G401.6 (cell line): ENCODE data around the gene HSPA9.

Experiments
- FAIRE-seq: peaks from 2 replicates; lab custom pipeline; 2012; peaks lifted over from hg19 to GRCh38; lab: Jason Lieb, UNC

HSPA9 gene

GRCh38 chr5:138560971-138561370, 14.2 kb downstream of the HSPA9 start:
- FAIRE-seq: no peak

GRCh38 chr5:138559937-138560336, 15.3 kb downstream of the HSPA9 start:
- no peak for FAIRE-seq

GRCh38 chr5:138557677-138558076, 17.5 kb downstream of the HSPA9 start:
- no peak for FAIRE-seq

- no peak for FAIRE-seq
Observed at GRCh38 chr5:138554143-138554542, 21.1 kb downstream of the HSPA9 start.

GRCh38 chr5:138553437-138554095, 21.6 kb downstream of the HSPA9 start:
- no peak for FAIRE-seq

- FAIRE-seq: no peak
Observed at GRCh38 chr5:138552657-138553056, 22.5 kb downstream of the HSPA9 start.

GRCh38 chr5:138549414-138549813, 25.8 kb downstream of the HSPA9 start:
- FAIRE-seq: no peak

- no peak for FAIRE-seq
Observed at GRCh38 chr5:138545919-138546562, 29.2 kb downstream of the HSPA9 start.

GRCh38 chr5:138544181-138545134, 30.7 kb downstream of the HSPA9 start:
- no peak for FAIRE-seq

GRCh38 chr5:138543730-138544104, 31.5 kb downstream of the HSPA9 start:
- no peak for FAIRE-seq

GRCh38 chr5:138542956-138543729, 32.1 kb downstream of the HSPA9 start, which contains the start of gene ETF1:
TSS of gene ETF1 (minus strand) at chr5:138543236. CDS start at chr5:138542918, 318 bp downstream.
- FAIRE-seq: peak; percentile 99

- no peak for FAIRE-seq
Observed at GRCh38 chr5:138542180-138542955, 32.8 kb downstream of the HSPA9 start.

GRCh38 chr5:138541511-138542179, 33.6 kb downstream of the HSPA9 start:
- FAIRE-seq: no peak

GRCh38 chr5:138539791-138540190, 35.4 kb downstream of the HSPA9 start:
- no peak for FAIRE-seq

GRCh38 chr5:138538943-138539627, 36.1 kb downstream of the HSPA9 start:
- no peak for FAIRE-seq

- FAIRE-seq: no peak
Observed at GRCh38 chr5:138536665-138537315, 38.4 kb downstream of the HSPA9 start.

- no peak for FAIRE-seq
Observed at GRCh38 chr5:138536215-138536614, 39.0 kb downstream of the HSPA9 start.

GRCh38 chr5:138533973-138534941, 40.9 kb downstream of the HSPA9 start:
- FAIRE-seq: no peak
